ENCODE data around the gene REP15. TPM values are rescaled to one million over a fixed set of nuclear protein-coding genes. Genes with fewer than 3 reads are reported as not detected.

Gene REP15
- total RNA-seq, 1 donor from 2014 or later, result not detected

GRCh38 chr12:27707216-27707615 is 11.0 kb downstream of the REP15 start:
- H3K36me3 ChIP-seq, result no peaks in the 10 kb centered on the region
- H3K27me3 ChIP-seq, result no peaks in the 10 kb centered on the region
- H3K4me1 ChIP-seq, result peaks cover 15% of the 10 kb centered on the region
- TF ChIP-seq POLR2AphosphoS5 (IDR thresholded peaks at IDR 0.05; ENCODE audit: insufficient read depth in 1 of 2, low read depth in 1 of 2) (no peak), POLR2A (IDR thresholded peaks at IDR 0.05) (no peak), CTCF (IDR thresholded peaks at IDR 0.05) (no peak)
- no peak for DNase-seq (ENCODE audit: extremely low spot score in 2 of 2)
- H3K27ac ChIP-seq, result no peak overlapping the region
- intact Hi-C loops (cut with DNase I), result no loop called here
- no peak overlapping the region for H3K4me3 ChIP-seq
- no peaks in the 10 kb centered on the region for H3K9me3 ChIP-seq

- peaks cover 20% of the 10 kb centered on the region for H3K4me1 ChIP-seq
- intact Hi-C loops (cut with DNase I), result no loop called here
- no peaks in the 10 kb centered on the region for H3K36me3 ChIP-seq
- no peaks in the 10 kb centered on the region for H3K27me3 ChIP-seq
- peak overlapping the region; percentile 76 for H3K27ac ChIP-seq
- peak overlapping the region; percentile 90 to 94 for H3K4me3 ChIP-seq
- no peak for DNase-seq (ENCODE audit: extremely low spot score in 2 of 2)
- no peaks in the 10 kb centered on the region for H3K9me3 ChIP-seq
- TF ChIP-seq POLR2AphosphoS5 (IDR thresholded peaks at IDR 0.05; ENCODE audit: insufficient read depth in 1 of 2, low read depth in 1 of 2) (no peak), CTCF (IDR thresholded peaks at IDR 0.05) (no peak)
Observed at GRCh38 chr12:27709212-27709931, 13.1 kb downstream of the REP15 start.

- intact Hi-C loops (cut with DNase I), result no loop called here
- TF ChIP-seq POLR2AphosphoS5 (IDR thresholded peaks at IDR 0.05; ENCODE audit: insufficient read depth in 1 of 2, low read depth in 1 of 2), result no peak
- TF ChIP-seq CTCF (IDR thresholded peaks at IDR 0.05), result no peak
- no peak for TF ChIP-seq POLR2A (IDR thresholded peaks at IDR 0.05)
- Histone ChIP-seq H3K4me3 (peak overlapping the region; percentile 90 to 94), H3K27me3 (no peaks in the 10 kb centered on the region), H3K27ac (peak overlapping the region; percentile 76), H3K36me3 (peaks cover 0 to 1% of the 10 kb centered on the region in 2 donors), H3K9me3 (no peaks in the 10 kb centered on the region), H3K4me1 (peaks cover 20% of the 10 kb centered on the region)
- no peak for DNase-seq (ENCODE audit: extremely low spot score in 2 of 2)
Observed at GRCh38 chr12:27709932-27710591, 13.8 kb downstream of the REP15 start.

- H3K36me3 ChIP-seq, result peaks cover 0 to 7% of the 10 kb centered on the region in 2 donors
- intact Hi-C loops (cut with DNase I), result no loop called here
- H3K27ac ChIP-seq, result peak within 1 kb of the TSS; percentile 76
- peak within 1 kb of the TSS; percentile 90 to 94 for H3K4me3 ChIP-seq
- peak in 1 of 2 donors; percentile 95 for DNase-seq (ENCODE audit: extremely low spot score in 2 of 2)
- TF ChIP-seq CTCF (IDR thresholded peaks at IDR 0.05), result peak in 1 of 3 experiments; percentile 26
- TF ChIP-seq POLR2AphosphoS5 (IDR thresholded peaks at IDR 0.05; ENCODE audit: insufficient read depth in 1 of 2, low read depth in 1 of 2), result peak; percentile 96 to 97
- peak in 1 of 2 donors; percentile 62 for TF ChIP-seq POLR2A (IDR thresholded peaks at IDR 0.05)
- no peaks in the 10 kb centered on the region for H3K9me3 ChIP-seq
- no peaks in the 10 kb centered on the region for H3K27me3 ChIP-seq
- peaks cover 20% of the 10 kb centered on the region for H3K4me1 ChIP-seq
Observed at GRCh38 chr12:27710592-27711316, 14.5 kb downstream of the REP15 start, which contains the start of gene MRPS35. MRPS35 (plus strand) TSS chr12:27710832; CDS start chr12:27710844, 12 bp downstream.

Measured in vagina (tissue), 2 donors.